HUDEP-2 (cell line): ENCODE measurements around the gene CHMP2B.
"Not testable (repeated sequence)": the region's sequence is repeated elsewhere in the genome, so short reads cannot be mapped to it uniquely, and the experiment has no call there.

Experiments used
- DNase-seq, 76 experiments: peaks; one replicate each; lab custom pipeline; 2025; ENCODE audit not compliant: unreplicated experiment in 76 of 76; lab: John Stamatoyannopoulos, UW

CHMP2B gene

DNA sequence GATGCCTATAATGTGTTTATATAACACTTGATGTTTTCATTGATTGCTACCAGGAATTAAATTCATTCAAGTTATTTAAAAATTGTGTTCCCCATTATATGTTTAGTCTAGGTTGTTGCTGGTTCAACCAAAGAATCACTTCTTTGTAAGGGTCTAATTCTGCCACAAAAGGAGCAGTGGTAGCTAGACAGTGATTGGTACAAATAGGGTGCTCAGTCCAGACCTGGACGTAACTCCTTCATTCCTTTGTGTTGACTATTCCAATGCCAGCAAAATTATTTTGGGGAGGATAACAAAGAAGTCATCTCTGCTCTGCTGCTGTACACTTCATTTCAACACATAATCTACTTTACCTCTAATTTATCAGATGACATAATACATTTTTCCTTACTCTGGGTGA, 1.2 kb downstream of the CHMP2B start:
- DNase-seq = no peak

DNA sequence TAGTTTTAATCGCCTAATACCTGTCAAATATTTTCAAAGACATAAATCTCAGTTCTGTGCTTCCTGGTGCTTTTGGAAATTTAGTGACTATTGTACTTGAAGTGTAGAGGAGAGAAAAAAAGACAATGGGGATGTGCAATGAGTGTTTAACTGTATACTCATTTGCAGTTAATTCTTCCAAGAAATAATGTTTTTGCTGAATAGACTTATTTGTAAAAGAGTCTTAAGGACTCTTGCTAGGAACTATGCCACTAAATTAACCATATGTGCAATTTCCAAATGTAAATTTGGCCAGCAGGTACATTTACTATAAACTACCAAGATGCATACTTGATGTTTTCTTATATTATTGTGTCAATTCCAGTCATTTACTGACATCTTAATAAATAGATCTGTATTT, 2.0 kb downstream of the CHMP2B start:
- no peak for DNase-seq

DNA sequence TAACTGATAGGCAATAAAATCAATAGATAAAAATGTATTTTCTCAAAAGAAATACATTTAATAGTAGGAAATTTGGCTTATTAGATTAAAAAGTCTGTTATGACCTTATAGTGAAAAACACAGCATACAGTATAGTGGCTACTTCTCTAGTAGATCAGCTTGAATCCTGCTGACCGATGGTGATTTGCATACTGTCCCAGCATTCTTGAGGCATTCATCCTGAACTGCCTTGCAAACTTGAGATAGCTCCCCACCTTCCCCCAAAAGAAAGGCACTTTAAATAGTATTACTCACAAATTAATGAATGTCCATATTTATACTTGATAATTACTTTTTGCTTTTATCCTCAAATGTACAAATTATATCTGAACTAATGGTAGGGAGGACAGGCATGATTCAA, 6.7 kb downstream of the CHMP2B start:
- no peak for DNase-seq

DNA sequence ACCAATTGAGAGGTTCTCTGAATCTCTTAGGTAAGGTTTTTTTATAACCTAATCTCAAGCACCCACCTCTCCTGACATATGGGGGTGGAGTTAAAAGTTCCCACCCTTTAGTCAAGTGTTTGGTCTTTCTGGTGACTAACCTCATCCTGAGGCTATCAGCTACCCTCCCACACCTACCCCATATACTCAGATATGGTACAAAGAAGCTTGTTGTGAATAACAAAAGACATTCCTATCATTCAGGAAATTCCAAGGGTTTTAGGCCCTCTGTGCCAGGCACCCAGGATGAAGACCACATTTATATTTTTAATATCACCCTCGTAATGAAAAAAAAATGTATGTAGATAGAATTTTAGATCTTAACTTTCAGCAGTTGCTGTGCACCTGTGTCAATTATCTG, 9.0 kb downstream of the CHMP2B start:
- no peak for DNase-seq

DNA sequence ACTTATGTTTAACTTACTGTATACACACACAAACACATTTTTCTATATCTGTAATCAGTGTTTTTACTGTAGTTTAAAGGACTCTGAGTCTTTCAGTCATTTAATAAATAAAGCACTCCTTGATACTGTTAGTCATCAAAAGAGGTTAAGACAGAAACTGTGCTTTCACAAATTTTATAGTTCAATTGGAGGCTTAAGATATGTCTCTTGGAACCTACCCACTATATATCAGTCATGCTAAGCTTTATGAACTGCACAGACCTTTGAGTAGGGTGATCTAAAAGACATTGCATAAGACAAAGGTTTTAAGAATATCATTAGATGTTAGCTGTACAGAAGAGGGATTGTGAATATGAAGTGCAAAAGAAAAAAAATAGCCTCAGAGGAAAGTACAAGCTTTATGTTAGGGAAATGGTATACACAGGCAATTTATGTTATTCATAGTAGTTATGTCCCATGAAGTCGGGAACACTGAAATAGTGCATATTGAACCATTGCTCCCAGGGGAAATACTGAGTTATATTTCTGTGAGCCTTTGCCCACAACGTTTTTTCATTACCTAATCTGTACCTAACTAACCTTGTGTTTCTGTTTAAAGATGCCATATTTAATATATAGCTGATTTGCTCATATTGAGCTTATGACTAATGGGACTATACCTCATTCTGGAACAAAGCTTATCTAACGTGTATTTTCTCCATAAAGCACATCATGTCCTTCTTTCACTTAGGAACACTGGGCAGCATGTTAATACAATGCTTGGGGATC, 19.7 kb downstream of the CHMP2B start:
- no peak for DNase-seq

DNA sequence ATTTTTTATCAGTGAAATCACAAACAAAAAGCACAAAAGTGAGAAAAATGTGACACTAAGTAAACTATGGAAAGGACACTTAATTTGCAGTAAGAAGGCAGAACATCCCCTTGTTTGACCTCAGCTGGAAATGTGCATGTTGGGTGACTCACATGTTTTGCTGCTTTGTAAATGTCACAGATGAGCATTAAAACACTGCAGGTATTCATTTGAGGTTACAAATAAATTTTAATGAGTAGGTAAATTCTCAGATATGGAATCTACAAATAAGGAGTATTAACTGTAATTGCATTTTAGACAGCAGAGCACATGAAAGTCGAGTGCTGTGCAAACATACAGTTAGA, 20.3 kb downstream of the CHMP2B start:
- DNase-seq = no peak

DNA sequence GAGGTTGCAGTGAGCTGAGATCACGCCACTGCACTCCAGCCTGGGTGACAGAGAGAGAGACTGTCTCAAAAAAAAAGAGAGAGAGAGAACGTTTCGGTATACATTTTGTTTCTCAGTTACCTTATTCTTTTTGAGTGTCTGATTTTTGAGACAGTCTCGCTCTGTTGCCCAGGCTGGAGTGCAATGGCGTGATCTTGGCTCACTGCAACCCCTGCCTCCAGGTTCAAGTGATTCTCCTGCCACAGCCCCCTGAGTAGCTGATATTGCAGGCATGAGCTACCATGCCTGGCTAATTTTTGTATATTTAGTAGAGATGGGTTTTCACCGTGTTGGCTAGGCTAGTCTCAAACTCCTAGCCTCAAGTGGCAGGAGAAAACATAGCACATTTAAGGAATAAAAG, 21.1 kb downstream of the CHMP2B start:
- not testable (repeated sequence) for DNase-seq

DNA sequence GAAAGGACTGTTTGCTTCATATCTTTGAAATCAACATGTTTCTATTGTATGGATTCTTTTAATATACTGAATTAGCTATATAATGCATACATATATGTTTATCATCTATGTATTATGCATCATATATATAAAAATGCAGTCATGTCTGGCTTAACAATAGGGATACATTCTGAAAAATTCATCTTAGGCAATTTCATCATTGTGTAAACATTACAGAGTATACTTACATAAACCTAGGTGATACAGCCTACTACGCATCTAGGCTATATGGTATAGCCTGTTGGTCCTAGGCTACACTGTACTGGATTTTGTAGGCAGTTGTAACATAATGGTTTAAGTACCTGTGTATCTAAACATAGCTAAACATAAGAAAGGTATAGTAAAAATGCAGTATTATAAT, 21.7 kb downstream of the CHMP2B start:
- no peak for DNase-seq

DNA sequence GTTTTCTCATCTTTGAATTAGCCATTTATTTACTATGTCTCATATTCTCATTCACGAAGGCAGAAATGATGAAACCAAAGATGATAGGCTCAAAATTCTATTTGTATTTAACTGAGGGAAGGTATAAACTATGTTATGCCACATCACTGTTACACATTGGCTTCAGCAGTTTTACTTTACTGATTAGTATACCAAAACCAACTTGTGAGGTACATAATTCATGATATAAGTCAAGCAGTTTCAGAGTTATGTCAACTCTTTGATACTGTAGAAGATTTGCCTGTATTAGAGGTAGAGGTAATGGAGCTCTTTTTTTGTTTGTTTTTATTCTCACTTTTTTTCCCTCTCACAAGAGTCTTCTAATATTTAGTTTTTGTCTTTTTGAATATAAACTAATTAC, 22.9 kb downstream of the CHMP2B start:
- DNase-seq = no peak

DNA sequence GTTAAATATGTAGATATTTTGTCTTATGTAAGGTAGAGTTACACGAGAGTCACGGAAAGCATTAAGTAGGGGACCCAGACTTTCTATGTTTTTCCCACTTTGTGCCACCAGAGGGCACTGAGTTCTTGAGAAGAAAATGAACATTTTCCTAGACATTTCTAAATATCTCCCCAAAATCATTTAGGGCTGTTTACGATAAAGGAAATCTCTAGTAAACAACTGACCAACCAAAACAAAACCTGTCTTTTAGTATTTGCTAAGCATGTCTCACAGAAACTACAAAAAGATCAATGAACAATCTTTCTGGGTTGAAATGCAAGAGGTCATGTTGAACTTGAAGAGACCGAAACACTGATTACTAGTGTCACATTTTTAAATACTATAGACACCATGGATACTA, 33.2 kb downstream of the CHMP2B start:
- DNase-seq = peak in 19 of 76 experiments; percentile 0 to 41 (median 8)

DNA sequence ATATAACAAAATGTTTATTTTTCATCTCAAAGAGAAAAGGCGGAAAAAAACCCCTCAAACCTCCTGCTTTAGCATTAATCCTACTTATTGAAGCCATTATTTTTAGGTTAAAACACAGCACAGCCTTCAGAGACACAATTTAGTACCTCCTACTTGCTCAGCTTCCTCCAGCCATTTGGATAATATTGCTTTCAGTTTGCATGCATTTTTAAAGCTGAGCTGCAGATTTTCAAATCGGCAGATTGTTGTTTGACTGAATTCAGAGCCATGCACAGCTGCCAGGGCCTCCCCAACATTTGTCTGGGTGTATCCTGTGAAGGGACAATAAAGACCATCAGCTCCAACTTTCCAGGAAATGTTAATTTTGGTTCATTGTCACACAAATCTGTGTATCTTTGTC, 34.8 kb downstream of the CHMP2B start:
- no peak for DNase-seq

DNA sequence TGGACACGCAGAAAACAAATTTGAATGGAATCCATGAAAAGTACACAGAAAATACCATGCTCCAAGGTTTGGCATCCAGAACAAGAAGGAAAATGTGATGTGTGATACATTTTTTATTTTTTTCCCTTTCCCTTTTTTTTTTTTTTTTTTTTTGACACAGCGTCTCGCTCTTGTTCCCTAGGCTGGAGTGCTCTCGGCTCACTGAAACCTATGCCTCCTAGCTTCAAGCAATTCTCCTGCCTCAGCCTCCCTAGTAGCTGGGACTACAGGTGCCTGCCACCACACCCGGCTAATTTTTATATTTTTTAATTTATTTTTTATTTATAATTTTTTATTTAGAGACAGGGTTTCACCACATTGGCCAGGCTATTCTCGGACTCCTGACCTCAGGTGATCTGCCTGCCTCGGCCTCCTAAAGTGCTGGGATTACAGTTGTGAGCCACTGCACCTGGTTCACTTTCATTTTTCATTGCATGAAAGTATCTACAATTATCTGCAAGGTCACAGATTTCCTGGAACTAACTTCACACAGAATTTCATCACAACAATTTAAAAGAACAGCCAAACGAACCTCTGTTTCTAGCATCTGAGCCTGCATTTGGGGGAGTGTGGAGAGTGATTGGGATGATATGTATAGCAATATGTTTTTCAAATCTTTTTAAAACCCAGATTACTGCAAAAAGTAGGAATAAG, 41.0 kb downstream of the CHMP2B start:
- no peak for DNase-seq

DNA sequence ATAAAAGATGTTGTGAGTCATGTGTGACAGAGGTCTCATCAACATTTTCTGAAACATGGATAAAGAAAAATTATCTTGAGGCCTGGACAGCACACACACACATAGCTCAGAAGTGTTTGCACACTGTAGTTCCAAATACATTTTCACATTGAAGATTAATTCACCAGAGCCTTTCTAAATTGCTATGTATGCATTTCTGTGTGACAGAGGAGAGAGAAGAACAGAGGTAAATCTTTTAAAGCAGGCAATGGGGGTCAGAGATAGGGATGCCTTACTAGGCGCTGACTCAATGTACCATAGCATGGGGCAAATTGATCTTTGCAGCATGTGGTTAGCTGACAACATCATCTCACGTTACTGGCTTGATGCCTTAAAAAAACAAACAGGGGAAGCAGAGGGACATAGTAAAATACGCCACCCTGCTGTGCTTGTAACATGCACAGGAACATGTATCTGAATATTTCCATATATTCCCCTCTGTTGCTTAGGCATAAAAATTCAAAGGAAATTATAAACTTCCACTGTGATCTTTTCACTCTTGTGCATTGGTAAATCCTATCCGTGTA, 41.6 kb downstream of the CHMP2B start:
- no peak for DNase-seq

DNA sequence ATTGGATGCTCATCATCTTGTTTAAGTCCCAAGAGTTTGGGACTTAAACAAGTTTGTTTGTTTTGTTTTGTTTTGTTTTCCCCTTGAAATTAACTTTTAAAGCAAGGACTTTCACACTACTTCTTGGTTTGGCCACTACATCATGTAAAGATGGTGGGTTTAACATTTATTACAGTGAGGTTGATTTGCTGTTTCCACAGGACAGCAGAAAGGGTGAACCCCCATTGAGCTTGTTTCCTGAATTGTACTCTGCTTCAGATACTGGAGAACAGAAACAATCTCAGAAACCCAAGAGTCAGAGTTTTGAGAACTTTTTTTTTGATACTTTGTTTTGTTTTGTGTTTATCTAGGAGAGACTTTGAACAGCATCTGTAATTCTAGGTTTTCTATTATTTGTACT, 42.6 kb downstream of the CHMP2B start:
- DNase-seq = no peak

DNA sequence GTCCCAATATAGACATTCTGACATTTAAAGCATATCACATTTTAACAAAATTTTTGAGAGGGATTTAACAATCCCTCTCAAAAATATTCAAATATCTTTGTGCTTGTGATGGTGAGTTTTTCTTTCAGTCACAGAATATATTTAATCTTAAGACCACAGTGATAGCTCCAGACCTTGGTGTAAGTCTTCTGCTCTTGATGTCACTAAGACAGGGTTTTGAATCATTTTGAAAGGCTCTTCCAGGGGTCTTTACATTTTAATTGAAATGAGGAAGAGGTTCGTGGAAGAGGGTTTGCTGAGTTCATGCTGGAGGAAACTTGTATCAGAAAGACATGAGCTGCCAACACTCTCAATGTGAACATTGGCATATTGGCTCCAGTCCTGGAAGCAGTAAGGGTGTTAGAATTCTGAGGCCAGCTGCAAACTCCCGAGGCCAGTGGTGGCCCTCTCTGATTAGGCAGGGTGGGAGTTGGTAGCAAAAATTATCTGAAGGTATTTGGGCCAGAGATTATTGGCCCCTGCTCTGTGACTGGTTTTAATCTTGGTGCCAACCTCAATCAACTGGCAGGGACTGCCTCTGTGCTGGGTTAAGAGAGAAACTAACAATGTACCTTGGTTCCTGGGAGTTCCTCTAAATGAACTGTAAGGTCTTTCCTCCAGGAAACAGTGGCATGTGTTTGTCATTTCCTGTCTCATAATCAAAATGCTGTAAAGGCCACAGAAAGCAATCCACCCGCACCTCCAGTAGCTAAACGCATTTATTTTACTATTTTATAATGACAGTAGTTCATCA, 44.0 kb downstream of the CHMP2B start:
- DNase-seq = peak in 25 of 76 experiments; percentile 2 to 40 (median 10)

DNA sequence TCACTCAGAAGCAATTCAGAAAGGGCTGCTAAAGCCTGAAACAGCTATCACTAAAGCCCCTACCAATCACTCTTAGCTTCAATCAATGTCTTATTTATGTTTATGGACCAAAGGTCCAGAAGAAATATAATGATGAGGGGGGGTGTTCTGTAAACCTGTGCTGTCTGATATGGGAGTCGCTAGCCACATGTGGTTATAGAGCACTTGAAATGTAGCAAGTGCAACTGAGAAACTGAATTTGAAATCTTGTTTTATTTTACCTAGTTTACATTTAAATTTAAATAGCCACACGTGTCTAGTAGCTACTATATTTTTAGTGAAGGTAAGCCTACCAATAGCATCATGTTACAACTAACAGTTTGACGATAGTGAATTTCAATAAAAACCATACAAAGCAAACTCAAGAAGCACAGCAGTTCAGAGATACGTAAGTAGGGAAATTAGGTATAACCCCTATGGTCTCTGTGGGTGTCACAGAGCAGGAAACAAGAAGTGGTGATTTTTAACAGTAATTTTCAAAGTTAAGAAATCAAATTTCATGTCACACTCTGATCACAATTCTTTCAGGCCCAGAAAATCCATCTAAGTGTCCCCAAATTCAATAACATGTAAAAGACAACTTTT, 45.7 kb downstream of the CHMP2B start:
- DNase-seq = no peak

DNA sequence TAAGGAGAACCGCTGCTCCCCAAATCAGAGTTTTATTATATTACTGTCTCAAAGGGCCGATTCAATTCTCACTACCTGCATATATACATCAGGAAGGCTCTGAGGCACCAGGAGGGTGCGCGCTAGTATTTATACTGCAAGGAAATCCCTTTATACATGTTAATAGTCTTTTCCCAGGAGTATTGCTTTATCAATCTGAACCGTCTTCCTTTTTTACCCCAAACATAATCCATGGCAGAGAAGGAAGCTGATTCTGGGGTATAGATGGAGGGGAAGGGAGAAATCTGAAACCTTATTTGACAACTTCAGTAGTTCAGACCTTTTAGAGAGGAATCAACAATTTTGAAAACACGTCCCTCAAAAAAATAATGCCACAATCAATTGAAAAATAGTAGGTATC, 49.4 kb downstream of the CHMP2B start, which contains the start of gene POU1F1:
POU1F1 (minus strand) TSS at position 101 of the 400 bp plus-strand sequence. CDS start 122 bp downstream, outside the sequence.
- DNase-seq = no peak

DNA sequence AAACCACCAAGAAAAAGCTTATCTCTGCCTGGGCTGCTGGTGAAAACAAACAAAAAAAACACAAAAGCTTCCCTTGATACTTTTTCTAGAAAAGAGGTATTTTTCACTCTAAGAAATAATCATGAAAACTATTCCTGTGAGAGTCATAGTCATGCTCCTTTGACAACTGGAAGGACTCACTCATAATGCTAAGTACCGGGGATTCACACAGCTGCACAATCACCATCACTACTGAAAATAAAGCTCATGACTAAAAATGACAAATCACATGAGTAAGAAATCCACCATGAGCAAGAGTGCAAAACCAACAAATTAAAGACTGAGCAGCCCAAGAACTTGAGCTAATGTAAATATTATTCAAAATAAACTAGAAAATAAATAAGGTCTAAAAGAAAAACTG, 59.9 kb downstream of the CHMP2B start:
- DNase-seq = no peak

DNA sequence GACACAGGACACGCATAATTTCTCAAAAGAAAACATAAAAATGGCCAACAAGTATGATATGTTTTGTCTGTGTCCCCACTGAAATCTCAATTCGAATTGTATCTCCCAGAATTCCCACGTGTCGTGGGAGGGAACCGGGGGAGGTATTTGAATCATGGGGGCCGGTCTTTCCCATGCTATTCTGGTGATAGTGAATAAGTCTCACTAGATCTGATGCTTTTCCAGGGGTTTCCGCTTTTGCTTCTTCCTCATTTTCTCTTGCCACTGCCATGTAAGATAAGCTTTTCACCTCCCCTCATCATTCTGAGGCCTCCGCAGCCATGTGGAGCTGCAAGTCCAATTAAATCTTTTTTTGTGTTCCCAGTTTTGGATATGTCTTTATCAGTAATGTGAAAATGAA, 61.3 kb downstream of the CHMP2B start:
- DNase-seq = no peak

DNA sequence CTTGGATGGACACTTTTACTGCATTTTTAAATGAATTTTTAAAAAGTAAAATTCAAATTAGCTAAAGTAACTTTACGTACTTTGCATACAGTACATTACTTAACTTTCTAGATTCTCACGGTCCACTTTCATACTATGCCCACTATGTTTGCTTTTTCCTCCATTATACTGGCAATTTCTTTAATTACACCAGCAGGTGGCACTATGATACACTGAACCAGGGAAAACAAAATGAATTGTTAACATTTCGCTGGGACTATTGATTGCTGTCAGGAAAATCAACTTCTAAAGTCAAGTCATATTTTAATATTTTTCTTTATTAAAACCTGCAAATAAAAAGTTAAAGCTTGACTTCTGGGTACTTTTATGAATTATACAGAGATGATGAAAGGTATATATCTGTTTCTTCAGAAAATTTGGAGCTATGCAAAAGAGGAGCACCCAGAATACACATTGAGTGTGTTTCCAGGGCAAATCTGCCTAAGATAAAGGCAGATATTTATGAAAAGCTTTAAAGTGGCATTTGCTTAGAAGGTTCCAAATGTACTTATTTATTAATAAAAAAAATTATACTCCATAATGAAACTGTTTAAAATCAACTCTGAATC, 71.1 kb downstream of the CHMP2B start:
- peak in 18 of 76 experiments; percentile 1 to 50 (median 19) for DNase-seq
